Activated CD8-positive, alpha-beta memory T cell treated with anti-CD3 and anti-CD28 coated beads, Interleukin-2, amount 50 U/mL, for 24 hours (primary cell): ENCODE data around the gene CINP.
"Not testable (repeated sequence)": the region's sequence is repeated elsewhere in the genome, so short reads cannot be mapped to it uniquely, and the experiment has no call there.

Experiments used
- DNase-seq: peaks from one replicate; pipeline ENCODE4 v3.0.0-alpha.2; 2020; ENCODE audit errors: extremely low read depth

CINP gene

GRCh38 chr14:102320671-102321455 lies 41.8 kb downstream of the CINP start:
- no peak for DNase-seq

DNA sequence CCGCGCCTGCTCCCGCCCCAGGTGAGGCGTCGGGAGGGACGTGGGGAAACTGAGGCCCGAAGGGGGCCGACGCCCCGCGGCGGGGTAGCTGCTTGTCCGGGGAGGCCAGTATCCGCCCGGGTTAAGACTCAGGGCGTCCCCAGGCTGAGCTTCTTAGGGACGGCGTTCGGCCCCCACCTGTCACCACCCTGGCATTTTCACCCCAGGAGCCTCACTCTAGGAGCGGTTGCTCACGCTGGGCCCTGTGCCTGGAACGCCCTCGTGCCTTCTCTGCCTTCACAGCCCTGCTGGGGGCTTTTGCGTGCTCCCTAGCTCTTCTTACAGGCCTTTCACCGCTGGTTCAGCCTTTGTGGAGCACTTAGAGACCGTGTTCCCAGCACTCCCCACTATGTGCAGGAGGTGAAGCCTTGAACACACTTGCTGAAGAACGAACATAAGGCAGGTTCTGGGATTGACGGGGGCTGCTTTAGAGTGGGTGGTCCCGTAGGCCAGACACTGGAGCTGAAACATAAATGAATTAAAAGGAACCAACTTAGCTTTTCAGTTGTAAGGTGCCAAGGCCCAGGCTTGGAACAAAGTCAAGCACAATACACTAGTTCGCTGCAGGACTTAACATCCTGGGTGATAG lies 42.5 kb downstream of the CINP start:
- DNase-seq = no peak

GRCh38 chr14:102319351-102320032 lies 43.2 kb downstream of the CINP start, which contains the start of gene ZNF839:
Gene ZNF839, plus strand, starts transcription at chr14:102319746. Its CDS starts 20 bp downstream, at chr14:102319766.
- peak; percentile 86 for DNase-seq

DNA sequence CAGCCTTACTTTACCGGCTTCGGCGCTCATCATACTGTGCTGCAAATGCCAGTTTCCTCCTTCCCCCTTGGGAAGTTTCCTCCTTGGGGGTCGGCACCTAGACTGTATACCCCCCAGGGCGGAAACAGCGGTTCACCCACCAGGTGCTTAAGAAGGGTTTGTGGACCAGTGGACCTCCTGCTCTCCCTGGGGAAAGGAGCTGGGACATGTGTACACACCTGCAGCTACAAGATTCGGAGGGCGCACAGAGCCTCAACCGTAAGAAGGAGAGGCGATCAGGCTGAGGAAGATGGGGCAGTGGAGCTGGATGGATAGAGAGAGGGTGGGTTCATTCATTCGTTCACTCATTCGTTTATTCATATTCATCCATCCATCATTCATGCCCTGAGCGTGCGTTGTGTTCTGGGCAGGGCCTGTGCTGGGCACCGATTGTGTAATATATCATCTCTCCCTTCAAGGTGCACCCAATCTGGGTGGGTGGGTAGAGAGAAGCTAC lies 43.9 kb downstream of the CINP start:
- no peak for DNase-seq

GRCh38 chr14:102317564-102318248 lies 45.0 kb downstream of the CINP start:
- no peak for DNase-seq

DNA sequence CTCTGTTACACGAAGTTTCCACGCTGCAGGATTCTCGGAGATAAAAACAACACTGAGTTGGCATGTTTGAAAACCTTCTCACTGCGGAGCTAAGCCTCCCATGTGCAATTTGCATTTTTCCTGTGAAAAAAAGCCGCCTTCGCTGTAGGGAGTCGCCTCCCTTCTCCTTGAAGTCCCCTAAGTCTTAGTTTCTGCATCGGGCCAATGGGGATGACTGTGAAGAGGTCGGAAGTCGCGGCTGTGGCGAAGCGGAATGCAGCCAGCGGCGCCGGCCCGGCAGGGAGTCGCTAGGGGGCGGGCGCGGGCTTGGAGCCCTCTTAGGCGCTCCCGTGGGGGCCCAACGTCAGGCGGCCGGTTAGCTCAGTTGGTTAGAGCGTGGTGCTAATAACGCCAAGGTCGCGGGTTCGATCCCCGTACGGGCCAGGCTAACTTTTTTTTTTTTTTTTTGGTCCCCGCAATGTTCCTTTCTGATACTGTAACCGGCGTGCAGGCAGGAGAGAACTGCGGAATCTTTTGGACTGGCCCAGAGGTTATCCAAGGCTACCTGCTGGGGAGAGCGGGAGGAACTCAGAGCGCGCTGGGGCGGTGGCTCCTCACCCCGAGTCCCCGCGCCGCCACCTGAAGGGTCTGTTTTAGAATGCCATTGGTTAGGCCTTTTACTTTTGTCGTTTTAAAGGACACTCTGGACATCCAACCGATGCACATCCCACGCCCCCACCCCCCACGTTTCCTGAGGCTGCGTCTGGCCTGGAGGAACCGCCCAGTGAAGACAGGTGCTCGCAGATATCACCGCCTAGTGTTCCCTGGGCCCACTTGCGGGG lies 45.7 kb downstream of the CINP start:
- DNase-seq = peak; percentile 83

GRCh38 chr14:102316338-102316742 lies 46.4 kb downstream of the CINP start:
- no peak for DNase-seq

GRCh38 chr14:102315121-102315520 lies 47.6 kb downstream of the CINP start:
- no peak for DNase-seq

GRCh38 chr14:102314242-102315011 lies 48.3 kb downstream of the CINP start:
- DNase-seq = no peak

DNA sequence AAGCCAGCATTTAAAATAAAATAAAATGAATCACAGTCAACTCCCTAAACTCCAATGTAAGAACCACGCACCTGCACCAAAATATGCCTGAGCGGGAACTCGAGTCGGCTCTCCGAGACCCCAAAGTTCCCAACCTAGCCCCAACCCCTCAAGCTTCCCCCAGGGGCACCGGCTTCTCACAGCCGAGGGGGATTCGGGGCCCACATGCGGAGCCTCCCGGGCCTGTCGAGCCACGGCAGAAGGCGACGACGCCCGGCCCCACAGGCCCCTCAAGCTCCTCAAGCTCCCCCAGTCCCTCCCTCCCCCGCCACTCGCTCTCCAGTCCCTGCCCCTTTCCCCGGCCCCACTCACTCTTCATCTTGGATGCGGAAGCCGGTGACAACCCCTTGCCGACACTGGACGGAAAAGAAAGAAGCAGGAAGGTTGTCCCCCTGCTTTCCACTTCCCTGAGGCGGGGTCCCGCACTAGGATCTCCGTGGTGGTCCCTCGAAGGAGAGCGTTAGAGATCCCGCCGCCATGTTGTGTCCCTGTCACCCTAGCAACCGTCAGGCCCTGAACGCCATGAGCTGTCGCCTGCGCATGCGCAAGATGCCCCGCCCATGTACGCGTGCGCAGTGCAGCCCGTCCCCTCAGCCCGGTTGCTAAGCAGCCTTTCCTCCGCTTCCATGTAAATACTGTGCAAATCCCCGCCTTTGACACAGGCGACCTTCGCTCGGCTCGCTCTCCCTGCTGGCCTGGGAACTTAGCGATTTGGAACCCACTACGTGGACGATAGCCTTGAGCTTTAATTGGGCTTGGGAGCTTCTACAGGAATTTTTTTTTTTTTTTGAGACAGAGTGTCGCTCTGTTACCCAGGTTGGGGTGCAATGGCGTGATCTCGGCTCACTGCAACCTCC lies 57.8 kb downstream of the CINP start, which contains the start of gene MOK:
MOK (minus strand) TSS at position 554 of the 896 bp plus-strand sequence; CDS start at position 358, 196 bp downstream.
- peak; percentile 93 for DNase-seq

DNA sequence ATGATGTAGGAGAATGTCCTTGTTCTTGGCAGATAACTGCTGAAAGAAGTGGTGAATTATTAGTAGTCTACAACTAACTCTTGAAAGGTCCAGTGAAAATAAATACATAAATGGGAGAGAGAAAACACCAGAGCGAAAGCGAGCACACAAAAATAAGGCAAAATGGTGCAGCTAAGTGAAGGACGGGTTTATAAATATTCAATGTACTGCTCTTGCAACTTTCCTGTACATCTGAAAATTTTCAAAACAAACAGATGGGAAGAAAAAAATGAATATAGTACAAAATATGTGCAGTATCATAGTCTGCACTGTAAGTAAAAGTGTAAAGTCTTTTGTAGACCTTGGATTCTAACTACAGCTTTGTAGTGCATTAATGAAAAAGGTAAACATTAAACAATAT lies 59.0 kb downstream of the CINP start:
- DNase-seq = no peak

- DNase-seq = not testable (repeated sequence)
Measured at GRCh38 chr14:102298303-102299070, 64.2 kb downstream of the CINP start.
